Hematopoietic multipotent progenitor cell treated with erythropoietin and hydrocortisone succinate and interleukin-3 and kit ligand, for 17 days (in vitro differentiated cells): ENCODE data around the gene TNKS1BP1.
A peak's percentile ranks its signal among the peaks of the same experiment; 100 is the strongest.
"Not testable (repeated sequence)": the region's sequence is repeated elsewhere in the genome, so short reads cannot be mapped to it uniquely, and the experiment has no call there.

Source experiments
- DNase-seq: peaks from one replicate; pipeline ENCODE4 v3.0.0-alpha.2; 2015; ENCODE audit warnings: low spot score

Gene TNKS1BP1

DNA sequence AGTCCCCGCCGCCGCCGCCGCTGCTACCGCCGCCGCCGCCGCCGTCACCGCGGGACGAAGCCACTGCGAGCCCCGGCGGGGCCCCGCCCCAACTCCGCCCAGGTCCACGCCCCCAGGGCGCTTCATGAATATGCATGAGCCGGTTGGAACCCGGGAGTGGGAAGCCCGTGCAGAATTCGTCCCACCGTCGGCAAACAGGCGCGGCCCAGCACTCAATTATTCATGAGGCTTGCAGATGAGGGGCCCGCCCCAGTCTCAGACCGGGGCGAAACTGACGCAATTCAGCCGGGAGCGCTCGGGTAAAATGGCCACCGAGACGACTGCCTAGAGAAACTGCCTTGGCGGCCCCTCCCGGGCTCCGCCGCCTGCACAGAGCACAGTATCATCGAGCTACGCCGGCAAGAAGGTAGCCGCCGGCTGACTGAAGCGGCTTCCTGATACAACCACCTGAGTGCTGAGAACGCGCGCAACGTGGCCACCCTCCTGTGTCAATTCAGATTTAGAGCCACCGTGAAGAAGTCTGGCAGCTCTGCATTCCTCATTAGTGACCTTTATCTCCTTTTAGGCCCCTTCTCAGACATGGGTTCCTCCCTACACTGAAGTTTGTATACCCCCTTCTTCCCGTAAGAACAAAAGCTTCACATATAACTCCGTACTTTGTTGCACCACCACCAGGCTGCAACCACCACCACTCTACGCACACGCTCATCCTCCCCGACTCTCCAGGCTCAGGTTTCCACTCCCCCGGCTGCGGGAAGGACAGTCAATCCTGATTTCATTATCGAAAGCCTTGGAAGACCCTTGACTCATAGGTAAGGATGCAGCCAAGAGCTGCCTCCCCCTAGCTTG is at the start of gene TNKS1BP1:
Gene TNKS1BP1, minus strand, starts transcription at position 67 of the 849 bp plus-strand sequence. CDS start 3,067 bp downstream, outside the sequence.
- peak; percentile 92 for DNase-seq

DNA sequence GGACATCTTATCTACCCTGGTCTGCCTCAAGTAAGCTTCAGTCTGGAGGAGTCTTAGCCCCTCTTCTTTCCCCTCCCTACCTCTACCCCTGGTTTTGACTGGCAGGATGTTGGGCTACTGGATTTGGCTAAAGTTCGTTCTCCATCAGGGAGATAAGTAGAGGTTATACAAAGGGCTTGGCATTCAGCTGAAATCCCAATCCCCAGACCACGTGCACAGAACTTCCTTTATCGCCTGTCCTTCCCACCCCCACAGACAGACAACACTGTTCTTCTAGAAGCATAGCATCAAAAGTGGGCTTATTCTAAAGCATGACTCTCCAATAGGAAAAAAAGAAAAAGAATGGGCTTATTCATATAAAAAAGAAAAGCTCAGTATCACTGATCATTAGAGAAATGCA is 48.4 kb upstream of the TNKS1BP1 start:
- DNase-seq: no peak

GRCh38 chr11:57370941-57371340 is 46.2 kb upstream of the TNKS1BP1 start:
- no peak for DNase-seq

DNA sequence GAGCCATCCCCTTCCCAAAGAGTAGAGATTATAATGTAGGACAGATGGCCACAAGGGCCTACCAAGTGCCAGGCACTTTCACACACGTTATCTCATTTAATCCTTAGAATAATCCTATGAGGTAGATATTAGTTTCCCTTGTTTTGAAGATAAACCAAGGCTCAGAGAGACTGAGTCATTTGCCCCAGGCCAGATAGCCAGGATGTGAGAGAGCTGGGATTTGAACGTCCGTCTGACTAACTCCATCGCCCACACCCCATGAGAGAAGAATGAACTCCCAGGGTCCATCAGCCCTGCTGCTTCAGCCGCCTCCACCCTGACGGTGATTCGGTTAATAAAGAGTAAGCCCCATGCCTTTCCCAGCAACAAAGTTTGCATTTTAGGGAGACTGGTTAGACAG is 45.5 kb upstream of the TNKS1BP1 start:
- no peak for DNase-seq

DNA sequence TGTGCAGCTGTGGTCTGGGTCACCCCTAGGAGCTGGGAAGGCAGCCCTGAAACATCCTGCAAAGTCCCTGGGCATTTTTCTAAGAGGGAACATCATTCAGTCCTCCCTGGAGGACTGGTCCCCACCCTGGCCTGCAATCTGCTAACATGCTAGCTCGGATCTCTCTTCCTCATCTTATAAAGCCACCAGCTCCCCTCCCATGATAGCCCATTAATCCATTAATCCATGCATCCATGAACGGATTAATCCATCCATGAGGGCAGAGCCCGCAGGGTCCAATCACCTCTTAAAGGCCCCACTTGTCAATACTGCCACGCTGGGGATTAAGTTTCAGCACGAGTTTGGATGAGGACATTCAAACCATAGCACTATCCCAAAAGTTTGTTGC is 44.1 kb upstream of the TNKS1BP1 start:
- DNase-seq: no peak

GRCh38 chr11:57368106-57368844 is 43.5 kb upstream of the TNKS1BP1 start:
- DNase-seq: no peak

DNA sequence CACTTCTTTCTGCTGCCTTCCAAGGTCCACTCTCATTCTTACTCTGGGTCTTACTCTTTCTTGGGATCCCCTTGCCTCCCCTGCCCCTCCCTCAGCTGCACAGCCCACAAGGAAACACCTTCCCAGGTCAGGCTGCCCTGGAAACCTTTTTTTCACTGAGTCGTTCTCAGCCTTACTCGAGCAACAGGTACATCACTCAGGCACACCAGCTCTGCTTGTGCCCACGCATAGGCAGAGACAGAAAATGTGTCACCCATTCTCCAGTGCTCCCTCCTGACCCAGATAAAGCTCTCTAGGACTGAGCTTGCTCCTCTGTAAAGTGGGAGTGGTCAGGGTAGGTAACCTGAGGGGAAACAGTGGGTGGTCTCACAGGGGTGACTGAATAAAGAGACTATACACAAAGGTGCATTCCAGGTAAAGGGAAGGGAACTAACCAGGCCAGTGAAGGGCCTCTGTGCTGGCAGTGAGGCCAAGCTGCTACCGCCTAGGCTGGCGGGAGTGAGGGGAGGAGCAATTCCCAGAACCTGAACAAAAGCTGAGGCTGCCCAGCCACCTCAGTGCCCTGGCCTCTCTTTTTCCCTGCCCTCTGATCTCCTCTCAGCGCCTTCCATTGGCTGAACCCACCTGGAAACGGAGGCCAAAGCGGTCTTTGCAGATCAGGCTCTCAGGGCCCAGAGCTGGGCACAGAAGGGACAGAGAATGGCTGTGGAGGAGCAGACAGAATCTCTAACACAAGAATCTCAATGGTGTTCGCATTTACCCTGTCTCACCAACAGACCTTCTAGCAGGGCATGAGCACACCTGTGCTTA is 40.3 kb upstream of the TNKS1BP1 start:
- no peak for DNase-seq

DNA sequence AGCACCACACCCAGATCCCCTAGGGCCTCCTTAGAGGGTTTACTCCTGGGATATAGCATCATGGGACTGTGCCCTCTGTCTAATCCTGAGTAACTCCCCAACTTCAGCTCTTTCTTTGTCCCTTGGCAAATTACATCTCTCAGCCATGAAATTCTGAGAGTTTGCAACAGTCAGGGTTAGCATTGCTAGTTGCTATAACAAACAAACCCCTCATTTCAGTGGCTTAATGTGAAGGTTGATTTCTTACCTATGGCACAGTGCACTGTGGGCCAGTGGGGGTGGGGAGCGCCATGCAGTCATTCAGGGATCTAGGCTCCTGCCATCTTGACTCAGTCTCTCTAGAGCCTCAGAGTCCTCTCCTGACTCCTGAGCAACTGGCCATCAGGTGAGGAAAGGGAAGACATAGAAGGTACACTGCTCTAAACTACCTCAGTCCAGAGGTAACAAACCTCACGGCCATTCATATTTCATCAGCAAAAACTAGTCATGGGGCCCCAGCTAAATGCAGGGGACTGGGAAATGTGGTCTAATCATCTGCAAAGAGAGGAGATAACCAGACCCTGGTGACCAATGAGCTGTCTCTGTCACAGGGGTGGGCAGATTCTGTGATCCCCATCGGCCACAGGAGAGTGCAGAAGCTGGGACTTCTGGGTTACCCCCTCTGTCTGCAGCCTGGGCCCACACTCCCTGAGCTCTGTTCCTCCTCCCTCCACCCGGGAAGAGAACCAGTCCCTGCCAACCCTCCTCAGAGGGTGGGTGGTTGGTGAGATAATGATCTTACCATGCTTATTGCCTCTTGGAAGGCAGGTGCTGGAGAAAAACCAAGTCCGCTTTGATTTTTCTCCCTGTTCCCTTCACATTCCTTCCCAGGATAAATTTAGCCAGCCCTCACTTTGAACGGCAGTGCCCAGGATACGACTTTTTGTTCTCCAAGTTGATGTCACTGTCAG is 38.7 kb upstream of the TNKS1BP1 start:
- DNase-seq: no peak

- DNase-seq: no peak
These were observed 37.2 kb upstream of the TNKS1BP1 start for GRCh38 chr11:57361926-57362325.

DNA sequence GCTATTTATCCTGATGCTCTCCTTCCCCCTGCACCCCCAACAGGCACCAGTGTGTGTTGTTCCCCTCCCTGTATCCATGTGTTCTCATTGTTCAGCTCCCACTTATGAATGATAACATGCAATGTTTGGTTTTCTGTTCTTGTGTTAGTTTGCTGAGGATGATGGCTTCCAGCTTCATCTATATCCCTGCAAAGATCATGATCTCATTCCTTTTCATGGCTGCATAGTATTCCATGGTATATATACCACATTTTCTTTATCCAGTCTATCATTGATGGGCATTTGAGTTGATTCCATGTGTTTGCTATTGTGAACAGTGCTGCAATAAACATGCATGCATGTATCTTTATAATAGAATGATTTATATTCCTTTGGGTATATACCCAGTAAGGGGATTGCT is 36.7 kb upstream of the TNKS1BP1 start:
- not testable (repeated sequence) for DNase-seq

DNA sequence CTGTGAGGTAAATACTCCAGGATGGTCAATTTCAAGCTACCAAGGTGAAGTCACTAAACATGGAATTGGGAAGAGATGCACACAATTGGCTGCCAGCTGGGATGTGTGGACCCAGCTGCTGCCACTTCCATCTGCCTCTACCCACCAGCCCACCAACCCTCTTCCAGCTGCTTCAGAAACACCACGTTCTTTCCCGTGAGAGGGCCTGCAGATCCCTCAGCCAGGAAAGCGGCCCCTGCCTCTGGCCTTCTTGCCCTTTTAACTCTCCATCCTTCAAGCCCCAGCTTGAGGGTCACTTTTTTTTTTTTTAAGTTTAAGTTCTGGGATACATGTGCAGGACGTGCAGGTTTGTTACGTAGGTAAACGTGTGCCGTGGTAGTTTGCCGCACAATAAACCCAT is 36.2 kb upstream of the TNKS1BP1 start:
- DNase-seq: no peak

GRCh38 chr11:57359896-57360690 is 35.3 kb upstream of the TNKS1BP1 start:
- no peak for DNase-seq

GRCh38 chr11:57359396-57359795 is 34.6 kb upstream of the TNKS1BP1 start:
- no peak for DNase-seq

- no peak for DNase-seq
These were observed 34.2 kb upstream of the TNKS1BP1 start for GRCh38 chr11:57358991-57359390.

DNA sequence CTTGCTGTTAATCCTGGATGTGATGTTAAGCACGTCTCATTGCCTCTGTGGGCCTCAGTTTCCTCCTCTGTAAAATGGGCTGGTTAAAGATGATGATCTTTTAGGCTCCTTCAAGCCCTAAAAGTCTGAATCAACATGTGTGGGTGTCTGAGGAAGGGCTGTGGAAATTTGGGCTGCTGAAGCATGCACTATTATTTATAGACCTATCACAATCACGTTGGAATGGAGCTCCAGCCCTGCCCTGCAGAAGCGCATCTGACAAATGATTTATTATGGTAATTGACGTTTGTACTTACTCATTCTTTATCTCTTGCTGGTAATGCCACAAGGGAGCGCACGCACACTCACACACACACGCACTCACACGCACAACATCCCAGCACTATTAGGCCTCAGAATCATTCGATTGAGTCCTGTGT is 33.8 kb upstream of the TNKS1BP1 start:
- no peak for DNase-seq

DNA sequence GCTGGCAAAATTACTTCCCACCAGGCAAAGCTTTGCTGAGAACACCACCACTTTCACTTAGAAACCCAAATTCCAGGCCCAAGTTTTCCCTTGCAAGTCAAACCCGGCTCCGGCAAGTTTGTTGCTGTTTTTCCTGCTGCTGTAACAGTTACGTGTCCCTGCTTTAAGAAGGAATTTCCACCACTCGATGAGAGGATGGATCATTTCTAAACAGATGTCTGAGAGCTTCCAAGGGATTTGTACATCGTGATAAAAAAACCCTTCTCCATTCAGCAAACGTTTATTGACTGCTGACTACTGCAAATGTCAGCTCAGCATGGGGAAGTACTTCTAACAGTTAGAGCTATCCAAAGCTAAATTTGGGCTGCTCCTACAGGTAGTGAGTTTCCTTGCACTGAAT is 33.1 kb upstream of the TNKS1BP1 start:
- no peak for DNase-seq

DNA sequence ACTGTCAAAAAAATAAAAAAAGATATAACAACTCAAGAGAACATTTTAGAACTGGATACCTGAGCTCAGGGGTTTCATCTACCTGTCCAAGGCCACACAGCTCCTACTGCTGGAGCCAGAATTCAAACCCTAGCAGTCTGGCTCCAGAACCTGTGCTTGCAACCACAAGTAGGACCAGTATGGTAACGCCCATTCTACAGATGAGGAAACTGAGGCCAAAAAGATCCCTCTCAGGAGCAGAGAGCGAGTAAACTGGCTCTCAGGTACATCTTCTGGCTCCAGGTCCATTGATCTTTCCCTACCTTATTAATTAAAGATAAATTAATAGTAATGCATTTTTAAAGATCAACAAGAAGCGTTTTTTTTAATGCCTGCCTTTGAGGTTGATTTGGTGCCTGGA is 32.6 kb upstream of the TNKS1BP1 start:
- DNase-seq: no peak

DNA sequence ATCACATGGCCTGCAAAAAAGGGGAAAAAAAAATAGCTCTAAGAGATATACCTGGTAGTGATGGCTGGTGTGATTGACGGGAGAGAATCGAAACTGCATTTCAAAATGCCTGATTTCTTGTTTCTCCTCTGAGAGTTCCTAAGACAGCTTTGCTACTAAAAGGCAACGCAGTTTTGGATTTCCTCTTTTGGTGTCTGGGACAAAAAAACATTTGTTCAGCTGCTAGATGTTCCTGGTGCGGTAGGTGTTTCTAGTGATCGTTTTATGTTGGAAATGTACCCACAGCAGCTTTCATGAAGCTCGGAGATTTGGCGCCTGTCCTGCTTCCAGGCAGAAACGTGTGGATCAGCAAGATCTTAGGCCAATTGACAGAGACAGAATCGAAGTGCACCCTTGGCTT is 31.5 kb upstream of the TNKS1BP1 start:
- DNase-seq: no peak

GRCh38 chr11:57354699-57355098 is 29.9 kb upstream of the TNKS1BP1 start:
- DNase-seq: no peak

- DNase-seq: no peak
These were observed 29.1 kb upstream of the TNKS1BP1 start for GRCh38 chr11:57353852-57354251.

DNA sequence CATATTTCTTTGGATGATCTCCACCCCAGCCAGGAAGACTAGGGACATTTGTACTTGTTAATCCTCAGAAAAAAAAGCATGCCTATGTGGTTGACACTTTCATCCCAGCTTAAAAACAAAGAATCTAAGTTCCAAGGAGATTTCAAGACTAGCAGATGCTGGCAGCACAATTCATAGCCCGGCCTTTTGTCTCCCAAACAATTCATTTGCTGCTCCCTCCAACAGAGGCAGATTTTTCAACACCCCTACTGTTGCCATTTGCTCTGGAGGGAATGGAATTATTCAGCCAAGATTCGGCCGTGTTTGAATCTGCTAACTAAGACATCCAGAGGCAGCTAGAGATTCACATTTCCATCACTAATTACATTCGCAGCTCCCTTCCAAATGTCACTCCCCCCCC is 28.7 kb upstream of the TNKS1BP1 start:
- DNase-seq: no peak
